Coronary artery (tissue), 2 donors: ENCODE data around the gene TICRR.

ENCODE experiments used
- DNase-seq: peaks from one replicate; pipeline ENCODE4 v3.0.0-alpha.2; 2017; ENCODE audit warnings: low spot score
- H3K27ac ChIP-seq, 2 donors: fragments of 200-600 bp; sonication (generic); one replicate each; pipeline ENCODE4 v1.5.1; 2016 to 2019
- H3K4me3 ChIP-seq: fragments of 200-600 bp; sonication (generic); 2 replicates; pipeline ENCODE4 v1.5.1; 2016; ENCODE audit warnings: mild to moderate bottlenecking, moderate library complexity
- TF ChIP-seq, protein P1 (sequence below): fragments of 200-600 bp; sonication (generic); IDR thresholded peaks from one replicate; pipeline ENCODE4 v1.5.1; 2019; ENCODE audit warnings: antibody characterized with exemption

Gene TICRR

DNA sequence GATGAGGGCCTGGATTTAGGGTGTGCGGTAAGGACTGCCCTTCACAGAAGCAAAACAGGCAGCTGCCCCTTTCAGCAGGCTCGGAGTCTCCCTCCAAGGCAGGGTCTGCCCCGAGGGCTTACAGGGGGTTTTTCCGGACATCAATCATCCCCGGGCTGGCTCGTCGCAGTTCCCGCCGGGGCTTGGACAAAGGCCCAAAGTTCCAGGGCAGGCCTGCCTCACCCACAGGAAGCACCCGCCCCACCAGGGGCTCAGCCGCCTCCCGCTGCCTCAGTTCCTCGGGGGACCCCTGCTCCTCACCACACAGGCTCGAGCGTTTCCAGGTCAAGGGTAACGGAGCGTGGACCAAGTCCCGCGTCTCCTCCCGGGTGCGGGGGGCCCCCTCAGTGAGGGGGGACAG, 53.0 kb downstream of the TICRR start:
- Histone ChIP-seq H3K27ac (no peak overlapping the region), H3K4me3 (no peak overlapping the region)
- TF ChIP-seq, protein P1, sequence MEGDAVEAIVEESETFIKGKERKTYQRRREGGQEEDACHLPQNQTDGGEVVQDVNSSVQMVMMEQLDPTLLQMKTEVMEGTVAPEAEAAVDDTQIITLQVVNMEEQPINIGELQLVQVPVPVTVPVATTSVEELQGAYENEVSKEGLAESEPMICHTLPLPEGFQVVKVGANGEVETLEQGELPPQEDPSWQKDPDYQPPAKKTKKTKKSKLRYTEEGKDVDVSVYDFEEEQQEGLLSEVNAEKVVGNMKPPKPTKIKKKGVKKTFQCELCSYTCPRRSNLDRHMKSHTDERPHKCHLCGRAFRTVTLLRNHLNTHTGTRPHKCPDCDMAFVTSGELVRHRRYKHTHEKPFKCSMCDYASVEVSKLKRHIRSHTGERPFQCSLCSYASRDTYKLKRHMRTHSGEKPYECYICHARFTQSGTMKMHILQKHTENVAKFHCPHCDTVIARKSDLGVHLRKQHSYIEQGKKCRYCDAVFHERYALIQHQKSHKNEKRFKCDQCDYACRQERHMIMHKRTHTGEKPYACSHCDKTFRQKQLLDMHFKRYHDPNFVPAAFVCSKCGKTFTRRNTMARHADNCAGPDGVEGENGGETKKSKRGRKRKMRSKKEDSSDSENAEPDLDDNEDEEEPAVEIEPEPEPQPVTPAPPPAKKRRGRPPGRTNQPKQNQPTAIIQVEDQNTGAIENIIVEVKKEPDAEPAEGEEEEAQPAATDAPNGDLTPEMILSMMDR, result no peak
- DNase-seq, result no peak

DNA sequence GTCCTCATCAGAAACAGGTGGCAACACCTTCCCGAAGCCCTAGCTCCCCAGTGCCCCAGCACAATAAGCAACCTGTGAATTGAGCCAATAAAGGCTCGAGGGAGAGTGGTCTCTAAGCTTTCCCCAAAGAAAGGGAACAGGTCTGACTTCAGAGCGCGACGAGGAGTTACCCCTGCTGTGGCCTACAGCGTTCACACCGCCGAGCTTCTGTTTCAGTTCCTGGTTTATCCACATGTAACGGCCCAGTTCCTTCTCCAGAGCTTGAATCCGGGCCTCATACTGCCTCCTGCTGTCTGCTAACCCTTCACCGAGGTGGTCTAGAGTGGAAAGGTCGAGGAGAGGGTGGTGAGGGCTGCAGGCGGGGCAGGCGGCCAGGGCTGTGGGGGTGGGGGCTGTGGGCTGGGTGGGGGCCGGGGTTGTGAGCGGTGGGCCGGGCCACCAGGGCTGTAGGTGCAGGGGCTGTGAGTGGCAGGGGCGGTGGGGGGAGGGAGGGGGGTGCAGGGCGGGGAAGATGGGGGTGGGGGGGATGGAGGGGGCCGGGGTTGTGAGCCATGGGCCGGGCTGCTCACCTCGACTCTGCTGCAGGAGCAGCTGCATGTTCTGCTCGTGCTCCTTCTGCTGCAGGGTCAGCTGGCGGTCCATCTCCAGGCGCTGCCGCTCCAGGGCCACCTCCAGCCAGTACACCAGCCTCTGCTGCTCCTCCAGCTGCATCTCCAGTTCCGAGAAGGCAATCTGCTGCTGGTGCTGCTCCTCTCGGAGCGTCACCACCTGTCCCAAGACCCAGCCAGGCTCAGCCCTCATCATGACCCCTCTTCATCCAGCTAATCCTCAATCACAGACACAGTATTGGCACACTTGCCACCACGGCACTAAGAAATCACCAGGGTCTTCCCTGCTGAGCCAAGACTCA, 53.8 kb downstream of the TICRR start:
- TF ChIP-seq, protein P1, result no peak
- Histone ChIP-seq H3K4me3 (no peak overlapping the region), H3K27ac (no peak overlapping the region)
- DNase-seq, result no peak

DNA sequence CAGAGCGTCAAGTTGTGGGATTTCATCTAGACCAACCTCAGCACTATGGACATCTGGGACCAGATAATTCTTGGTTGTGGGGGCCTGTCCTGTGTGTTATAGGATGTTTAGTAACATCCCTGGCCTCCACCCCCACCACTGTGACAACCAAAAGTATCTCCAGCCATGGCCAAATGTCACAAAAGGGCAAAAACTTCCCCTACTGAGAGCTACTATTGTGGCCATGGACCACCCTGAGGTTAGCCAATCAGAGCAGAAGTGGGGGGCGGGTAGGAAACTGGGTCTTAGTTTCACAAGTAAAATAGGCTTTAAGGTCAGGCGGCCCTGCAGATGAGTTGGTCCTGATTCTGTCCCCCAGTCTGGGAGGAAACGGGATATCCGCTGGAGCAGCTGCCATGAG, 54.6 kb downstream of the TICRR start:
- no peak for DNase-seq
- H3K27ac ChIP-seq, result no peak overlapping the region
- TF ChIP-seq, protein P1, result no peak
- H3K4me3 ChIP-seq, result no peak overlapping the region

DNA sequence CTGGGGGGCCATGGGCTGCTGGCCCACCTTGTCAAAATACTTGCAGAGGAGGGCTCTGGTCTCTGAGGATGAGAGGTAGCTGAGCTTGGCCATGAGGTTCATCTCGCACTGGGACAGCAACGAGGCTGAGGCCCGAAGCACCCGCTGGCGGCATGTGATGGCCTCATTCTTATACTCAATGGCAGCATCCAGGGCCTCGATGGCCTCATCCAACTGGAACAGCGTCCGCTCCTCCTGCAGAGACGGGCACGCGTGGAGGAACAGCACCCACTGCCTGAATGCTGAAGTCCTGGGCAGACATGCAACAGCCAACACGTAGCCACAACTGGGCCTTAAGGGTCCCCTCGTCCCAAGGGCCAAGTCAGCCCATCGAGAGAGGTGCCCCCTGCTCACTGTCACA, 55.0 kb downstream of the TICRR start:
- H3K4me3 ChIP-seq, result no peak overlapping the region
- no peak for DNase-seq
- TF ChIP-seq, protein P1, result no peak
- no peak overlapping the region for H3K27ac ChIP-seq

DNA sequence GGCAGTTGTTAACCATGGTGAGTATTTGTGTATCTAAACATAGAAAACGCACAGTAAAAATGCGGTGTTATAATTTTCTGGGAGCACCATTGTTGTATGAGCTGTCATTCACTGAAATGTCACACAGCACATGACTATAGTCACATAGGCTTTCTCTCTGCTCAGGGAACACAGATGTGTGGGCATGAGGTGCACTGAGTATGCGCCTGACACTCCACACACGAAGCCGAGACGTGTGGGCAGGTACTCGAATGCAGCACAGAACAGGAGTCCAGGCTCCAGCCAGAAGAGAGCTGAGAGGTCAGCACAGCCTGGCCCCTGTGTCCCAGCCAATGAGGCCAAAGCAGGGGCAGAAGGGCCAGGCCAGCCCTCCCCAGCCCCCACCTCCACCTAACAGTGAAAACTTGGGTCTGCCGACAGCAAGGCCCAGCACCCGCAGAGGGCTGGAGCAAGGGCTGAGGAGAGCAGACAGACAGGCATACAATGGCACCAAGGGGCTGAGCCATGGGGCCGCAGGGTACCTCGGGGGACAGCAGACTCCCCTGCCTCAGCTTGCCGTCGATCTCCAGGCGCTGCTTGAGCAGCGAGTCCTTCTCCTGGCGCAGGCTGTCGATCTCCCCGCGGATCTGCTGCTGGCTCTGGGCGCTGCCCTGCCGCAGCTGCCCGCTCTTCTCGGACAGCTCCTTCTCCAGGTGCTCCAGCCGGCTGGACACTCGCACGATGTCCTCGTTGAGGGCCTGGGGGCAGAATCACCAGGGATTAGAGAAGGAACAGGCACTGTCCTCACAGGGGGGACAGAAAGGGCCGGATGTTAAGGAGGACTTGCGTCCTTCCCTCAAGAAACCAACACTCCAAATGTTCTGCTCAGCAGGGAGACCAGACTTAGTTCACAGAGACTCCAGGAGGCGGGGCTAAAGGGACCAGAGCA, 56.0 kb downstream of the TICRR start:
- no peak for DNase-seq
- H3K27ac ChIP-seq, result no peak overlapping the region
- H3K4me3 ChIP-seq, result no peak overlapping the region
- TF ChIP-seq, protein P1, result no peak

DNA sequence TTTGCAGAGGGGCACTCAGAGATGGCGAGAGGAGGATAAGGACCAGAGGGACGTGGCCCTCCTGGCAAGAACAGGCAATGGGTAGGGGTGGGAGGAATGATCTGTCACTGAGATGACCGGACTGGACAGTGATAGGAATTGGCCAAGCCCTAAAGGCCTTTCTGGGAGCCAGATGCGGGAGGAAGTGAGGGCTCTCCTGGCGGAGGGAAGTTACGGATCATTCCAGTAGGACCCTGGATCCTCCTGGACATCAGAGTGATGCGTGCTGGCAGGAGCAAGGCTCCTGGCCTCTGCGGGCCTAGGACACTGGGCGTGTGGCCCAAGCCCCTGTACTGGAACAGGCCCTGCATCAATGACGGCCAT, 56.6 kb downstream of the TICRR start:
- no peak for DNase-seq
- TF ChIP-seq, protein P1, result no peak
- H3K4me3 ChIP-seq, result no peak overlapping the region
- no peak overlapping the region for H3K27ac ChIP-seq
